ENCODE measurements around the gene PRM2.

The PRM2 gene

DNA sequence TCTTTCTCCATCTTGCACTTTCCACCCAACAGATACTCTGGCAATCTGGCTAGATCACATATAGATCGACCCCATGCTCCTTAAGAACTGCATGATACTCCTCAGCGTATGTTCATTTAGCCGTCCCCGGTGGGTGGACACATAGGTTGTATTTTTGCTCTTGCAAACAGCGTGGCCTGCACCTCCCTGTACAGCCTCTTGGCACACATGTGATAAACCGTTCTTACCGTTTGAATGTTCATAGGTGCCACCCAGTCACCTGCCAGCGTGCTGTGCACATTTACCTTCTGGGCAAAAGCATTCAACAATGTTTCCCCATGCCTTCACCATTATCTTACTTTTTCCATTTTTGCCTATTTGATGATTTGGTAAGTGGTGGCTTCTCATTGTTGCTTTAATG, 13.4 kb downstream of the PRM2 start:
- DNase-seq (ENCODE audit: low read depth, low spot score), result no peak

DNA sequence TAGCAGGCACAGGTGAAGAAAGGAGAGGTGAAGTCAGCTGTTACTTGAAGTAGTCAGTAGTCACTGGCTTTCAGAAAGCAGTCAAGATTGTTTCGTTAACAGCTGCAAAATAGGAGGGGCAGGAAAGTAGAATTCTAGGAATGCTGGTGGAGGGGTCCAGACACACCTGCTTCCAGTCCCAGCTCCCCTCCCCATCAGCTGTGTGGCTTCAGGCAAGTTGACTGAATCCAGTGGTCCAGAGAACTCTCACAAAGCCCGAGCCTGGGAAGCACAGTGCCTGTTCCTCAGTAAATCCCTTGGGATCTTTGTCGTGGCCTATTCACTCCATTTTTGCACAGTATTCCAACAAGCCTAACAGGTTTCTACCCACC, 15.7 kb downstream of the PRM2 start:
- DNase-seq (ENCODE audit: low read depth, low spot score), result no peak

DNA sequence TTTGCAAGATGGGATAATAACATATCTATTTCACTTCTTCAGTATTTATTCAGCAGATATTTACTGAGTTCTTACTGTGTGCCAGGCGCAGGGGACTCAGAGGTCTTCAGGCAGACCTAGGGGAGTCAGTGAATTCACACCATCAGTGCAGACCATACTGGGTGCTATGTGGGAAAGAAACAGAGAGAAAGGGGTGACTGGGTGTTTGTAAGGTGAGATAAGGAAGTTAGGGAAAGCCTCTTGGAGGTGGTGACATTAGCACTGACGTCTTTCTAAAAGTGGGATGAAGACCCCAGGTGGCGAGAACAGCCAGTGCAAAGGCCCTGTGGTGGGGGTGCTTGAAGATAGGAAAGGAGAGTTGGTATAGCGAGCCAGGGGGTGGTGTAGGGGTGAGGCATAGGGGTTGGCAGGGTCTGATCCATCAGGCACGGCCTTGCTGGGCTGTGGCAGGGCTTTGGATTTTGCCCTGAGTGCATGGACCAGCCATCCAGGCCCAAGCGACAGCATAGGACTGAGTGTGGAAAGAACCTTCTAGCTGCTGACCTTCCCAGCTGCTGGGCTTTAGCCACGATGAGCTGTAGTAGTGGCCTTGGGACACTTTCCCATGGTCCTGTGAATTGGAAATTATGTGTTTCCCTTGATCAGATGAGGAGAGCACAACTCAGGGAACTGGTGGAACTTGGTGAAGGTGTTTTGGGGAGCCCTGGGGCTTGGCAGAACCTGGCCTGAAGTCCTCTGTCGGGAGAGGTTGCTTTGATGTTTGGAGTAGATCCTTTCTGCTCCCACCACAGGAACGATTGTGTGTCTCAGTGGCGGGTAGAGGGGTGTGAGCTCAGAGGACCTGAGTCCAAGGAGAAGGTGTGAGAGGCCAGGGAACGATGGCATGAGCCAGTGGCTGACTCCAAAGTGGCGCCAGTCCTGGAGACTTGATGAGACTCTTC, 16.4 kb downstream of the PRM2 start:
- DNase-seq (ENCODE audit: low read depth, low spot score), result no peak

DNA sequence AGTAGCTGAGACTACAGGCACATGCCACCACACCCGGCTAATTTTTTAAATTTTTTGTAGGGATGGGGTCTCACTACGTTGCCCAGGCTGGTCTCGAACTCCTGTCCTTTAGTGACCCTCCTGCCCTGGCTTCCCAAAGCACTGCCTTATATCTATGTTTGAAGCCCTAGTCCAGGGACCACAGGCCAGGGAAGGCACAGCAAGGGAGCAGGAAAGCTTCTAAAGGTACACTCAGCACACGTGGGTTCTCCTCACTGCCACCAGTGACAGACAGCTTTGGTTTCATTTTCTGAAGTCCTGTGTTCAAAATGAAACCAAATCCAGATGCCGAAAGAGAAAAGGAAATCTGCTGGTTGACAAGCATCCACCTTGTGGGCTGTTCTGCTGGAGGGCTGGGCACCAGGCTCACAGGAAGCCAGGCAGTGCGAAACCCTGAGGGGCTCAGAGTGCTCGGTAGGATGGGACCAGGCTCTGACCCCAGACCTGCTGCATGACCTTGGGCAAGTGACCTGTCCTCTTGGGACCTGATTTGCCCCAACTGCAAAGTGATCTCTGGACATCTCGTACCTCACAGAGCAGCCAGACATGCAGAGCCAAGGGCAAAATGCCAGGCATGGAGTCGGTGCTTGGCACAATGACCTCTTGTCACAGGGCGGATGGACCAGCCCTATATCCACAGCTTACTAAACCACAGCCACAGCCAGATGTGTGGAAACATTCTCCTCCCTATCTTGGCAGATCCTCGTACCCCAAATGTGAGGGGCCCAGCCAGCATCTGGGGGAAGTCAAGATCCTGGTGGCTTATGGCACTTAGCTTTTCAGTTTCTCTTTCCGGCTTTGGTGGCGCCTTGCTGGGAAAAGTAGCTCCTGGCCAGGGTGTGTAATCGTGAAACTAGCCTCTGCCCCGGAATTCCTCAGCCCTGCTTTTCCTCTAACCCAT, 17.5 kb downstream of the PRM2 start:
- no peak for DNase-seq (ENCODE audit: low read depth, low spot score)

DNA sequence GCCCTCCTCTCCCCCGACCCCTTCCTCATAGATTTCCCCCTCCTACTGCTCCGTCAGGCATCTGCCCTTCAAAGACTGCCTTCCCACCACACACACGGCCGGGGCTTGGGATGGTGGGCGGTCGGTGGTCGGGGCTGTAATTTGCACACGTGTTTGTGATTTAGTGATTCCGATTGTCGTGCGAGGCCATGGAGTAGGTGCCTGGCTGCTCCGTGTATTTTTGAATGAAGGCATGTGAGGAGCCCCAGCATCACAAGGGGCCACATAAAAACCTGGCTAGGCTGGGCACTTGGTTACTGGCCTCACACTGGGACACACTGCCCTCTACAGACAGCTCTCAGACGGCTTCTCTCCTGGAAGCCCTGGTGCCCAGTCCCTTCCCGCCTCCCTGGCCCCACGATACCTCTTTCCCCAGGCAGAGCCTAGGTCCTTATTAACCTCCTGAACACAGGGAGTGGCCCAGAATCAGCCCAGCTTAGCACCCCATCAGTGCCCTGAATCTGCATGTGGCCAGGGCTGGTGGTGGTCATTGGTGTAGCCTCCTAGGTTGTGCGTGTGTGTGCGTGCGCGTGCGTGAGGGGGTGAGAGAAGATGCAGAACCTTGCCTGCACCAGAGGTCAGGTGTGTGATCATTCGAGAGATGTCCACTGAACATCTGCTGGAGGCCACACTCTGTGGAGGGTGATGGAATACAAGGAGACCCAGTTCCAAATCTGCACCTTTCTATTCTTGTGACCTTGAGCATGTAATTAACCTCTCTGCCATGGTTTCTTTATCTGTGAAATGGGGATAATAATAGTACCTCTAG, 18.9 kb downstream of the PRM2 start:
- no peak for DNase-seq (ENCODE audit: low read depth, low spot score)

DNA sequence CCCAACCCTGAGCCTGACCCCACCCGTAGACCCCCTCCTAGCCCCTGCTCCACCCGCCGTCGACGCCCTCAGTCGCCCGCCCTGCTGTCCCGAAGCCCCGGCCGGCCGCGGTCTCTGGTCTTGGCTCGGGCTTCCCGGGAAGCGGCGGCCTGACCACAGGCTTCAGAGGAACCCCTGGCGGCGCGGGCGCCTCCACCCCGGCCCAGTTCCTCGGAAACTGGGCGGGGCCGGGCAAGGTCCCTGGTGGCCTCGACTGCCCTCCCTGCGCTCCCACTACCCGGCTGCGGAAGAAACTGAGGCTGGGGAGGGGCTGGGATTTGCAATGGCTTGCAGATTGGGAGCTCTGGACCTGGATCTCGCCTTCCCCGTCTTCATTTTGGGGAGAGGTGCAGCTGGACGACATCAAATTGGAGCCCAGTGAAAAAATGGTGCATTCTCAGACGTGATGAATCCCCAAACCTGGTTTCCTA, 19.6 kb downstream of the PRM2 start:
- no peak for DNase-seq (ENCODE audit: low read depth, low spot score)

DNA sequence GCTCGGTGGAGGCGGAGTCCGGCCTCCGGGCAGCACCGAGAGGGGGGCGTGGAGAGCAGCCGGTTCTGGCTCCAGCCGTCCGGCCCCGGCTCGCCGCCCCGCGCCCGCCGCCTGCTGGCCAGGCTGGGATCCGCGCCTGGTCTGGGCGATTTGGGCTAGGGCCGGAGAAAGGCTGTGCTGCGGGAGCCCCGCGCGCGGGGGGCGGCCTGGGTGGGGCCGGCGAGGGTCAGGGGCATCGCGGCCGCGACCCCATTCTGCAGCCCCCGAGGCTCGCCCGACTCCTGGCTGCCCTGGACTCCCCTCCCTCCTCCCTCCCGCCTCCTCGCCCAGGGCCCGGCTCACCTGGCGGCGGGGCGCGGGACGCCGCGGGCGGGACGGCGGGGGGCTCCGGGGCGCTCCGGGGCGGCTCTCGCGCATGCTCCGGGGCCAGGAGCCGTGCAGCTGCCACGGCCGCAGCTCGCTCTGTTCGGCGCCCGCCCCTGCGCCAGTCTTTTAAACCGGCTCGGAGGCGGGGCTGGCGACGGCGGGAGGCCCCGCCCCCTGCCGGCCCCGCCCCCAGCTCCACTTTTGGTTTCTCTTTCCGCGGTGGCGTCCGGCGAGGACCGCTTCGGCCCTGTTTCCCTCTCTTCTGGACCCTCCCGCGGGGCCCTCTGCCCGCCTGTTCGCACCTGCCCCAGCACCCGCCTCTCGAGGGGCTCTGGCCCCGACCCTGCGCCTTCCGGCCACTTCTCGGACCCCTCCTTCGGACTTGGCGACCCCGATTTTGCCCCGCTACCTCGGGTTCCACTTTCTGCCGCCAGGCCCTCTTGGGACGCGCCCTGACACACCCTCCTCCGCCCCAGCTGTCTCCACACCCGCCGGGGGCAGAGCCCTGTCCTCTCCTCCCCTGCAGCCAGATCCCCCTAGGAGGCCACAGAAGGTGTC, 20.3 kb downstream of the PRM2 start, which contains the start of gene SOCS1:
TSS of gene SOCS1 (minus strand) at position 468 of the 924 bp plus-strand sequence. CDS start 726 bp downstream, outside the sequence.
- peak; percentile 83 for DNase-seq (ENCODE audit: low read depth, low spot score)

DNA sequence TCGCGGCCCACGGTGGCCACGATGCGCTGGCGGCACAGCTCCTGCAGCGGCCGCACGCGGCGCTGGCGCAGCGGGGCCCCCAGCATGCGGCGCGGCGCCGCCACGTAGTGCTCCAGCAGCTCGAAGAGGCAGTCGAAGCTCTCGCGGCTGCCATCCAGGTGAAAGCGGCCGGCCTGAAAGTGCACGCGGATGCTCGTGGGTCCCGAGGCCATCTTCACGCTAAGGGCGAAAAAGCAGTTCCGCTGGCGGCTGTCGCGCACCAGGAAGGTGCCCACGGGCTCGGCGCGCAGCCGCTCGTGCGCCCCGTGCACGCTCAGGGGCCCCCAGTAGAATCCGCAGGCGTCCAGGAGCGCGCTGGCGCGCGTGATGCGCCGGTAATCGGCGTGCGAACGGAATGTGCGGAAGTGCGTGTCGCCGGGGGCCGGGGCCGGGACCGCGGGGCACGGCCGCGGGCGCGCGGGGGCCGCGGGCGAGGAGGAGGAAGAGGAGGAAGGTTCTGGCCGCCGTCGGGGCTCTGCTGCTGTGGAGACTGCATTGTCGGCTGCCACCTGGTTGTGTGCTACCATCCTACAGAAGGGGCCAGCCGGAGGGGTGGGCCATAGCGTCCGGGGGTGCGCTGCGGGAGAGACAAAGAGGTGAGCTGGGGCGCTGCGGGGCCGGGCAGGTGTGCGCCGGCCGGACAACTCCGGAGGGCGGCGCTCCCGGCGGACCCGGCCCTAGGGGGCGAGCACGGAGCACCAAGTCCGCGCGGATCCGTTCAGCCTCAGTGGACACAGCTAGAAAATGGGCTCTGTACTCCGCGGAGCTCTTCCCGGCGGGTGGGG, 21.2 kb downstream of the PRM2 start:
- DNase-seq (ENCODE audit: low read depth, low spot score), result no peak

DNA sequence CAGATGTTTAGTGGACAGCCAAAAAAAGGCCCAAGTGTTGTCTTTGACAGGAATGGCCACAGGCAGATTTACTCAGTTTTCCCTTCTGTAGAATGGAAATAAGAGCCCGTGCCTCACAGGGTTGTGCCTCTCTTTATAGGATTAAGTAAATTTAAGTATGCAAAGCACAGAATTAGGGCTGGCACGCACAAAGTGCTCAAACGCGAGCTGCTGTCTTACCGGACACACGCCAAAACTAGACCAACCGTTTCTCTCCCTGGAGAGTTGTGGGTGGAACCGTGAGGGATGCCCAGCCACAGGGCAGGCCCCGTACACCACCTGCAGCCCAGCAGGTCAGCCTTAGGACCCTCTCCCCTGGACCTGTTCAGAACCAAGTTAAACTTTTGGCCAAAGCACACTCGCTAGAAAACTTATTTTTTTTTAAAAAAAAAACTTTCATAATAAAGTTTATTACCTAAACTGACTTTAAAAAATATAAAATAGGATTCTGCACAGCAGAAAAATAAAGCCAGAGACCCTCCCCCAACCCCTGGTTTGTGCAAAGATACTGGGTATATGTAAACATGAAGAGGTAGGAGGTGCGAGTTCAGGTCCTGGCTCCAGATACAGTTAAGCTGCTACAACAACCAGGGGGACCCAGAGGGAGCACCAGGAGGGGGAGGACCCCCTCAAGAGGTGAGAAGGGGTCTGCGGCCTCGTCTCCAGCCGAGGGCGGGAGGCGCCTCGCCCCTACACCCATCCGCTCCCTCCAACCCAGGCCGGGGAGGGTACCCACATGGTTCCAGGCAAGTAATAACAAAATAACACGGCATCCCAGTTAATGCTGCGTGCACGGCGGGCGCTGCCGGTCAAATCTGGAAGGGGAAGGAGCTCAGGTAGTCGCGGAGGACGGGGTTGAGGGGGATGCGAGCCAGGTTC, 22.0 kb downstream of the PRM2 start:
- DNase-seq (ENCODE audit: low read depth, low spot score), result no peak

DNA sequence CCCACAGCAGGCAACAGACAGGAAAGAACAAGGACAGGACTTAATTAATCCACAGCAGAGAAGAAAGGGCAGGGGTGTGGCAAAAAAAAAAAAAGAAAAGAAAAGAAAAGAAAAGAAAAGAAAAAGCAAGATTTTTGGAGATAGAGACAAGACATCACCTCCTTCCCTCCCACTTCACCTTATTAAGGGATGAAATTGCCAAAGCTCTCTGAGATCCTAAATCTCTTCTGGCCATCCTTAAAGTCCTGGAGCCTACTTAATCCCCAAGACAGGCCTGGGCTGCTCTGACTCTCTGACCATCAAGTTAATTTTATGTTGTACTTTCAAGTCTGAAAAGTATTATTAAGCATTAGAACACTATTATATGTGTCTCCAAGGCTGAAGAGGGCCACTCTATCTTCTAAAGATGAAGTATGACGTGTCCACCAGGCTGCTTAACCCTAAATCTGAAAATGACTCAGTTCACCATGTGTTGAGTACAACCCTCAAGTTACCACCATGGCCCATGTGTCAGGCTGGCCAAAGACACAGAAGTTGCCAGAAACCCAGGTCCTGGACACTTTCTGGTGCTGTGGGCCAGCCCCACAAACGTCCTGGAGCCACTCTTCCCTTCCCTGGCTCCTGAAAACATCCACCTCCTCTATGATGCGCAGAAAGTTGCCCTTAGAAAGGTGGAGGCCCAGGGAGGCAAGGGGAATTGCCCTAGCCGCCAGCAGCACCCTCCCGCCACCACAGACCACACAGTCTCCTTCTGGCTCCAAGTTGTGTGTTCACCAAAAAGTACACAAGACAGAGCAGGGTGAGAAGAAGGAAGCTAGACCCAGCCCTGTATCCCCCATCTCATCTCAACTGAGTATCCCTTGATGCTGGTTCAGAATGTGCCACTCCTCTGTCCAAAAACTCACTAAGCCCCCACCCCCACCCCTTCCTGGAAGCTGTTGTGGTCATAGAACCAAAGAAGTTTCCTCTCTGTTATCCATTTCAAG, 23.0 kb downstream of the PRM2 start:
- no peak for DNase-seq (ENCODE audit: low read depth, low spot score)

DNA sequence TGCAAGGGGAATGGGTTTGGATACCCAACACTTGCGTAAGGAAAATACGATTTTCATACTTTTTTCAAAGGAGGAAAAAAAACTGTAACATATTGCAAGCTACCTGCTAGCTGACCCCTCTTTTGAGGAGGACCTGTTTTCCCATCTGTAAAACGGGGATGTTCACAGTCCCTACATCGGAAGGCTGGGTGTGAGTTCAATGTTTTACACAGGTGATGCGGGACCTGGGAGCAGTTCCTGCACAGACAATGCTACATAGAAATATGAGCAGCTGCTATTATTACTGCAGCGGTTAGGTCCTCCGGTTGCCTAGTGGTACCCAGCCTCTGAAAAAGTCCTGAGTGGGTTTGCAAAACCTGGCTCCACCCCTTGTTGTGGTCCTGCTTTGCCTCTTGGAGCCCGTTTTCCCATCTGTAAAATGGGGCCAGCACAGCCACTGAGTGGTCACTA, 23.8 kb downstream of the PRM2 start:
- no peak for DNase-seq (ENCODE audit: low read depth, low spot score)

DNA sequence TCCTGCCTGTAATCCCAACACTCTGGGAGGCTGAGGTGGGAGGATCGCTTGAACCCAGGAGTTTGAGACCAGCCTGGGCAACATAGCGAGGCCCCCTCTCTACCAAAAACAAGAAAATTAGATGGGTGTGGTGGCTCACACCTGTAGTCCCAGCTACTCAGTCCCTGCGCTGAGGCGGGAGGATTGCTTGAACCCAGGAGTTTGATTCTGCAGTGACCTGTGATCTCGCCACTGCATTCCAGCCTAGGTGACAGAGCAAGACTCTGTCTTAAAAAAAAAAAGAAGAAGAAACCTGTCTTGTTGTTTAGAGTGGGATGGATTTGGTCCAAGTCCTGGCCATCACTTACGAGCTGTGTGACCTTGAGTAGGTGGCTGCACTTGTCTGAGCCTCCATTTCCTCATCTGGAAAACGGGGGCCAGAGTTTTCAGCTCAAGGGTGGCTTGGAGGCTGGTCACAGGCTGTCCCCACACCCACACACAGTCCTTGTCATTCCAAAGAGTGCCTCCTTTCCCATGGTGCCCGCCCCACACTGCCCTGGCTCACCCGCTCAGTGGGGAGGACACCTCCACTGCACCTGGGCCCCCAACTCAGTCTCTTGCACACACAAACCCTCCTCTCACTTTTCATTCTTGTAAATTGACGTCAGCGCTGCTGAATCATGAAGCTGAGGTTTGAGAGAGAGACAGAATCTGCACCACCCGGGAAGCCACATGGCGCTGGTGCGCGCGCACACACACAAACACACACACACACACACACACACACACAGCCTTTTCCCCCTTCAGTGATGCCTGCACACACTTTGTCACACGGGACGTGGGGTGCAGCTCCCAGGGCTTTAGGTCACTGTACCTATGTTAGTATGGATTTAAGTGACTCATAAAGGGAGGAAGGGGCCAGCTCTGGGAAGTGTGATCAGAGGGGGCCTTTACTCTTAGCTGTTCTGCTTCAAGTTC, 24.5 kb downstream of the PRM2 start:
- DNase-seq (ENCODE audit: low read depth, low spot score), result peak; percentile 70

DNA sequence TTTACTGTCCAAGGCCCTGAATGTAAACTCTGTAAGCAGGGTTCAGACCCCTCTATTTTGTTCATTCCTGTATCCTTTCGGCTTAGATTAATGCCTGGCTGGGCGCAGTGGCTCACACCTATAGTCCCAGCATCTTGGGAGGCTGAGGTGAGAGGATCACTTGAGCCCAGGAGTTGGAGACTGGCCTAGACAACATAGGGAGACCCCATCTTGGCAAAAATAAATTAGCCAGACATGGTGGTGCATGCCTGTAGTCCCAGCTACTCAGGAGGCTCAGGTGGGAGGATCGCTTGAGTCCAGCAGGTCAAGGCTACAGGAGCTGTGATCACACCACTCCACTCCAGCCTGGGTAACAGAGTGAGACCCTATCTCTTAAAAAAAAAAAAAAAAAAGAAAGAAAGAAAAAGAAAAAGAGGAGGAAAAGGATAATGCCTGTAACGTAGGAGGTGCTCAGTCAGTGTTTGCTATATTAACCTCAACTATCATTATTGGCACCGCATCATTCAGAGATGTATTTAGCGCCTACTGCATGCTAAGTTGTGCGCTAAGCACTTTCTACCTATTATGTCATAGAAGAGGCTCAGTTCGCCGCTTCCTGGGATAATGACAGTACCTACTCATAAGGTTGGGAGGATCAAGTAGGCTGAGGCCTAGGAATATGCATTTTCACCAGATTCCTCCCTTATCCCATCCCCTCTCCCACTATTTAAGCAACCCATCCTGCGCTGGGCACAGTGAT, 25.3 kb downstream of the PRM2 start:
- DNase-seq (ENCODE audit: low read depth, low spot score), result no peak

DNA sequence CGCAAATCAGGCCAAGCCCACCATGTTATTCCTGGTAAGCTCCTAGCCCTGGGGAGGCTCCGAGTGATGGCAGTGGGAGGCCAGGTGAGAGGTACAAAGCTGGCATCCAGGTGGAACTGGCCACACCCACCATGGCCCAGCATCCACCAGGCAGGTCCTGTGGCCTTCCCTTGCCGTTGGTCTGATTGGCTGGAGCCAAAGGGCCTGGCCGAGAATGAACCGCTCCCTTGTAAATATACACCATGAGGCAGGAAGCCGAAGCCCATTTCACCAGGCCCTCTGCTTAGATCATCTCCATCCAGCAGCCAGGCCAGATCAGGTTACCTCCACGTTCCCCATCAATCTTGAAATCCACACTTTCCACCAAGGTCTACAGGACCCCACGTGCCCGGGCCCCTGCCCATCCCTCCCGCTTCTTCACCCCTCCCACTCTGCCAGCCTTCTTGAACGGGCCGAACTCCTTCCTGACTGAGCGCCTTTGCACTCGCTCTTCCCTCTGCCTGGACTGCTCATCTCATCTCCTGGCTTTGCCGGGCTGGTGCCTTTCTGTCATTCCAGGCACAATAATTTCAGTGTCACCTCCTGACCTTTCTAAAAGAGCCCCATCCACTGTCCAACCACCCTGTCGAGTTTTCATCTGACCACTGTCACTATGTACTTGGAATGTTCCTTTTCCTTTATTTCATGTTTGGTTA, 26.0 kb downstream of the PRM2 start:
- DNase-seq (ENCODE audit: low read depth, low spot score), result no peak
